DMS79 (cell line): ENCODE measurements around the gene NR2C2AP.
"Not testable (repeated sequence)": the region's sequence is repeated elsewhere in the genome, so short reads cannot be mapped to it uniquely, and the experiment has no call there.

Experiments used
- DNase-seq: peaks from one replicate; lab custom pipeline; 2025; lab: John Stamatoyannopoulos, UW

The NR2C2AP gene

DNA sequence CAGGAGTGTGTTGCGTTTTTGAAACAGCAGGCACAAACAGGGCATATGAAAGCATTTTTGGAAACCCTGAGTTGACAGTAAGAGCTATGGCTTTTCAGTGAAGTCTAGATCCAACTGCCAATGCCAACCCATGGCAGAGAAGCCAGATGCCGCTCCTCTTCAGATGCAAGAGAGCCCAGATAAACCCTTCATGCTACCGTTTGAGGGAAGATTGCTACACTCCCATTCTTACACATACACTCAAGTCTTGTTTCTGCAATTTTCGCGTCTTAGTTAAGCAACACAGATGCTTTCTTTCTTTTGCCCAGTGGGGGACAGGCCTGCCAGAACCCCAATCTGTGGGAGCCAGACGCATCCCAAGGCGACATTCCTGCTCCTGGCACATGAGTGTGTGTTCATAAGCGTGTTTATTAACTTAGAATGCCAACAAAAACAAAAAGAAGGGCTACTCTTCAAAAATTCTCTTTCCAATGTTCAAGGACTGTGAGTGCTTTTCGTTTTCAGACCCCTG, 21.7 kb downstream of the NR2C2AP start:
- DNase-seq, result no peak

DNA sequence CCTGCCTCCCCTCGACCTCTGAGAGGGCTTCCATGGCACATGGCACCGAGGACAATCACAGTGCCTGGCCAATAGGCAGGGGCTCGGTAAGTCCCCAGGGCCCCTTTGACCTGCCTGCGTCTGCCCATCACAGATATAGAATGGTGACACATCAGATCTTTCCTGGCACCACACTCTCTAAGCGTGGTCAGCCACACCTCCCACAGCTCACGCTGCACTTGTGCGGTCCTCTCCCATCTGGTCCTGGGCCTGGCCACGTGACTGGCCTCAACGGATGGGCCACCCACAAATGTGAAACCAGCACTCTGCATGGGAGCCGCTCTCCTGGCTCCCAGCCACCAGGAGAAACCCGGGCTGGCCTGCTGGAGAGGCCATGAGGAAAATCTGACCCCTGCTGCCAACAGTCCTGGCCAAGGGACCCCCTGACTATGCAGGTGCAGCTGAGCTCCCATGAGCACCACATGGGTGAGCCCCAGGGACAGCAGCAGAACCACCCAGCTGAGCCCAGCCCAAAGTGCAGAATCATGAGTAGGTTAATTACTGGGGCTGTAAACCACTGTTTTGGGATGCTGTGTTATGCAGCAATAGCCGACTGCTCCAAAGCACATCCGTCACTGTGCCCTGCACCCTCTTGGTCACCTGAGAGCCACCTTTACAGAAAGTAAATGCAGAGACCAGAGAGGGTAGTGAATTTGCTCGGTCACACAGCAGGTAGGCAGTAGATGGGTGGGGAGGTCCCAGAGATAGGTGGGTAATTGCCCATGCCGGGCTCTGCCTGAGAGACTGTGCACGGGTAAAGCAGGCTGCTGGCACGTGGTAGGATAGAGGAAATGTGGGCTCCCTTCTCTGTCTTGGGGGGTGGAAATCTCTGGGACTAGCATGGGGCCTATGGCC, 23.4 kb downstream of the NR2C2AP start:
- DNase-seq, result no peak

DNA sequence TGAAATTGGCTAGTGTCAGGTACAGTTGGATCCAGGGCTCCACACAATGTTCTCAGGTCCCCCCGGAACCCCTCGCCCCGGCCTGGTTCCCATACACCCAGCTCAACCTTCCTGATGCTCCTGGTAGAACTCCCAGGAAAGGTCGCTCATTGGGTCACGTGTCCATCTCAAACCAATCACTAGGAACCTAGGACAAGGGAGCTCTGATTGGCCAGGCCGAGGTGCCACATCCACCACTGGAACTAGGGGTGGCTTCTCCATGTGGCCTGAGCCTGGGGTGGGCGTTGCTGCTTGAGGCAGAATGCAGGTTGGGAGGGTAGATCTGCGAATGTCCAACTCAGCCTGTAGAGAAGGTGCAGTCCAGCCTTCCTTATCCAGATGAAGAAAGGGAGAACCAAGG, 26.3 kb downstream of the NR2C2AP start:
- DNase-seq, result no peak

DNA sequence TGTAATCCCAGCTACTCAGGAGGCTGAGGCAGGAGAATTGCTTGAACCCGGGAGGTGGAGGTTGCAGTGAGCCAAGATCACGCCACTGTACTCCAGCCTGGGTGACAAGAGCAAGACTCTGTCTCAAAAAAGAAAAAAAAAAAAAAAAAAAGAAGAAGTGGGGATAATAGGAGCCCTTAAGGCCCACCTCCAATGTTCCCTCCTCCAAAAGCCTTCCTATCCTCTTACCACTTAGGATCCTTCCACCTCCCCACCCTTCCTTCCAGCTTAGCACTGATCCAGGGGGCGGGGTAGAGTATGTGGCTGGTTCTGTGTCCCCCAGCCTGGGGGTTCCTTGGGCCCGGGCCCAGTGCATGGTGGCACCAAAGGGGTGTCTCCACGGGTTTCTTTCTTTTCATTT, 30.0 kb downstream of the NR2C2AP start:
- DNase-seq, result not testable (repeated sequence)

DNA sequence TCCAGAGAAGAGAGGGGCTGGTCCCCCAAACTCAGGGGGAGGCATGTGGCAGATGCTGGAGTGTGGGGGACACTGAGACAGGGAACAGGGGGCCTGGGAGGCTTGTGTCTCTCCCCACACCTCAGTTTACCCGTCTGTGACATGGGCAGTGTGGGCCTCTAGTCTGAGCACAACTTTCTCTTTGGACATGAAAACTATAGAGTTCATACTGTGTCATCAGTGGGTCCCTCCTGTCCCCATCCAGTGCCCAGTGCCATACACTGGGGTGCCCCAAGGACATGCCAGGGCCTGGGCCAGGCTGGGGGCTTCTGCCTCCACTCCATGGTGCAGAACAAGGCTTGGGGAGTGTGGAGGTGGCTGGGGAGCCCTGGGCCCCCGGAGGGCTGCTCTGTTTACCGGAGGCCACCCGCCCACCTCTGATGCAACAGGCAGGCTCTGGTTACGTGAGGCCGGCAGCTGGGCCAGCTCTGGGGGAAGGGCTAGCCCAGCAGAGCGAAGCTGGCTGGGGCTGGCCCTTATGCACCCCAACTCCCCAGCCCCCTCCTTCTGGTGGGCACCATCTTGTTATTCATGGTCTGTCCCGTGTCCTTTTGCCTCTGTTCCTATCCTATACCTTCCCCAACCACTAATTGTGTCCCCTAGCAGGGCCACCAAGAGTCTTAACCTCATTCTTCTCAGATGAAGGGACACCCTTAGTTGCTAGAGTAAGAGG, 31.2 kb downstream of the NR2C2AP start:
- no peak for DNase-seq

DNA sequence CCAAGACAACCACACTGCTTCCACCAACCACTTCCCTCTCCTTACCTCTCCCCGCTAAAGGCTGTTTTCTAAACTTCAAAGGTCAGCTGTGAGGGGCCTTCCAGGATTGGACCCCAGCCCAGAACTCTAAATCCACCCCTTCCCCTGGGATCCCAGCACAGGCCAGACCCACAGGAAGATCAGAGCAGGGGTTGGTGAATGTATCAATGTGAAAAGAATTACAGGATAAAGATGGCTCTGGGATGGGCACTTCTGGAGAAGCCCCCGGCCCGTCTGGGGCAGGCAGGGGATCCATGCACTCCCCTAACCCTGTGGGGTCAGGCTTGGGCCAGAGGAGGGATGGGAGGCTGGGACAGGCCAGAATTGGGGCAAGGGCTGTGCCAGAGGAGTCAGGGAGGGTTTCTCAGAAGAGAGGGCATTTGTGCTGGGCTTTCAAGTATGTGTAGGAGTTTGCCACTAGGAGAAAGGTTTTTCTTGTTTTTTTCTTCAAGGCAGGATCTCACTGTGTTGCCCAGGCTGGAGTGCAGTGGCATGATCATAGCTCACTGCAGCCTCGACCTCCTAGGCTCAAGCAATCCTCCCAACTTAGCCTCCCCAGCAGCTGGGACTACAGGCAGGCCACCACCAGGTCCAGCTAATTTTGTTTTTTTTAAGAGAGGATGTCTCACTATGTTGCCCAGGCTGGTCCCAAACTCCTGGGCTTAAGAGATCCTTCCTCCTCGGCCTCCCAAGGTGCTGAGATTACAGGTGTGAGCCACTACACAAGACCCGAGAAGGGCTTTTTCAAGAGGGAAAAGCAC, 32.1 kb downstream of the NR2C2AP start:
- DNase-seq, result no peak

DNA sequence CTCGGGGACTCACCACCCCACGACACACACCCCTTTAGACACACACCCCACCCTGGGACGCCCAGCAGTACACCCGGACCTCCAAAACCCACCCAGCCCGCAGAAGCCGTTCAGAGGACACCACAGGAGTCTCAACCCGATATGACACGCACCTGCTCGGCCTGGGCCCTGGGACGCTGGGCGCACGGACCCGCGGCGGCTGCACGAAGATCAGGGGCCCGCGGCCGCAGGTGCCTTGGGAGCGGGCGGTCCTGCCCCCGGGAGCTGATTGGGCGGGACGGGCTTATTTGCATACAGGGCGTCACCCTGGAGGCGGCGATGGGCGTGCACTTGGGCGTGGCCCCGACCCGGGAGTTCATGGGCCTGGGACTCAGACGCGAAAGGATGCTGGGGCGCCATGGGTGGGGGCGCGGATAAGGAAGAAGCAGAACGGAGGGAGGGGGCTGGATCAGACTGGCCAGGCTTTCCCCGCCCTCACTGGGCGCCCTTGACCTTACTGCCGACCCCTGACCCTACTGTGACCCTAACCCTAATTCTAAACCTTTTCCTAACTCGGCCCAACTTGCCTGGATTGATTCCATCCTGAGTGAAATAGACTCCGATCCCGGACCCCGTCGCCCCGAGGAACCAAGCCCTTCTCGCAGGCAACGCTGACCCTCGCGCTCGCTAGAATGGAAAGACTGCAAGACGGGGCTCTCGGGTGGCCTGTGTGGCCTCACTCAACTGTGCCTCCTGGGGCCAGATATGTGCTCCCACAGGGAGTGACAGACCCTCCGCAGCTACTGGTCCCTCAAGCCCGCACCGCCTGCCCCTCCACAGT, 33.0 kb downstream of the NR2C2AP start, which contains the start of gene MEF2B:
MEF2B (minus strand) TSS at position 211 of the 820 bp plus-strand sequence. CDS start 19,528 bp downstream, outside the sequence.
- peak; percentile 71 for DNase-seq

DNA sequence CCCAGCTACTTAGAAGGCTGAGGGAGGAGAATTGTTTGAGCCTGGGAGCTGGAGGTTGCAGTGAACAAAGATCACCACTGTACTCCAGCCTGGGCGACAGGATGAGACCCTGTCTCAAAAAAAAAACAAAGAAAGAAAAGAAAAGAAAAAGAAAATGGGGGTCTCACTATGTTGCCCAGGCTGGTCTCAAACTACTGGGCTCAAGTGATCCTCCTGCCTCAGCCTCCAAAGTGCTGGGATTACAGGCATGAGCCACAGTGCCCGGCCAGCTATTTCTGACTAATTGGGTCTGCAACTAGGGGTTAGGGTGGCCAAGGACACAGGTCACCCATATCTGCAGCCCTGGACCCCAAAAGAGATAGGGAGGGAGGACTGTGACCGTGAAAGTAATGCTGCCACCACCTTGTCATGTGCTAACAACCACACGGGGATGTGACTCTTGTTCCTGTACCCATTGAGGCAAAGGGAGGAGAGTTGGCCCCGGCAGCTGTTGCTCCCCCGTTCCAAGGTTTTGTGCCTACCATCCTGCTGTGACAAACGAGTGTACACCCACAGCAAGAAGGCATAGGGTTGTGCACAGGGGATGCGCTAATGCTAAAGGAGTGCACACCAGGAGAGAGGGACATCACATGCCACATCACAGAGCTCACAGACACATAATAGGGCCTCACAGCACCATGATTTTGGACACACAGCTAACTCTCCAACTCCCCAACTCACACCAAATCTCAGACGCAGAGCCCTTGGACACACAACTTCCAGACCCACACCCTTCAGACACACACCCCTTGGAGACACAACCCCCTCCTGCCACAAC, 33.8 kb downstream of the NR2C2AP start:
- DNase-seq, result no peak

DNA sequence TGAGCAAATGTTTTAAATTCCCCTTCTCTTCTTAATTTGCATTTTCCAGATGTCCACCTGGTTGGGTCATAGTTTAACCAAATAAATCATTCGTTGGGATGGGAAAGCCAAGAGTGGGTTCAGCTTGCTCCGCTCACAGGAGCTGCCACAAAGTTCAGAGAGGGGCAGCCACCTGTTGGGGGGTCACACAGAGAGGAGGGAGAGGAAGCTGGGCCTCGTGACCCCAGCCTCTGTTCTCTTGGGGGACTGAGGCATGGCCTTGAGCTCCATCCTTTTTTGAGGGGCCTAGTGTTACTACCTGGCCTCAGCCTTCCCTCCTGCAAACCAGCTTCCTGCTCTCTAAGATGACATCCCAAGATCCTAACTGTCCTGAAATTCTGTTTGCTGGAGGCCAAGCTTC, 35.6 kb downstream of the NR2C2AP start:
- DNase-seq, result no peak

DNA sequence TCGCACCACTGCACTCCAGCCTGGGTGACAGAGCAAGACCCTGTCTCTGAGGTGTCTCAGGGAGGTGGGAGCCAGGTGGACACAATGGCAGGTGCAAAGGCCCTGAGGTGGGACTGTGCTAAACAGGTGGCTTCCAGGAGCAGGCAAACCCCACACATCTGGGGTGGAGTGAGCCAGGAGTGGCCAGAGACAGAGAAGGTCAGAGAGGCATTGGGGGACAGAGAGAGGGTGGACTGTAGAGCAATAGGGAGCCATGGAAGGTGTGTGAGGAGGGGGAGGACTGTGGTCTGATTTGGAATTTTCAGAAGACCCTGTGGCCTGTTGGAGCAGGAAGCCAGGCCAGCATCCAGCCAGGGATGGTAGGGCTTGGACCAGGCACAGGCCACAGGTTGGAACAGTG, 37.8 kb downstream of the NR2C2AP start:
- DNase-seq, result no peak

DNA sequence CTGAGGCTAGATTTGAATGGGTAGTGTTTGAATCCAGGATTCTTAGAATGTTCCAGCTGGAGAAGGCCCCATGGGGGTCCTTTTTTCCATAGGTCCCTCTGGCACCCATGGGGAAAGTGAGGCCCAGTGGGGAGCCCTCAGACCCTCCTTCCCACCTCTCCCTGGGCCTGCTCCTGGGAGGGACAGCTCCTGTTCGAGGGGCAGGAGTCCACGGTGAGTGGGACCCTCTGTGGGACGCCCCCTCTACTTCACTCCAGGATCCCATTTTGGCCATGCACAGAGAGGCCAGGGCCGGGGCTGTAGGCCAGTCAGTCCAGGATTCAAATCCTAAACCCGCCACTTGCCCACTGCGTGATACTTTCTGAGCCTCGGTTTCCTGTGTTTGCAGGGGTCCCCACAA, 40.7 kb downstream of the NR2C2AP start:
- no peak for DNase-seq

DNA sequence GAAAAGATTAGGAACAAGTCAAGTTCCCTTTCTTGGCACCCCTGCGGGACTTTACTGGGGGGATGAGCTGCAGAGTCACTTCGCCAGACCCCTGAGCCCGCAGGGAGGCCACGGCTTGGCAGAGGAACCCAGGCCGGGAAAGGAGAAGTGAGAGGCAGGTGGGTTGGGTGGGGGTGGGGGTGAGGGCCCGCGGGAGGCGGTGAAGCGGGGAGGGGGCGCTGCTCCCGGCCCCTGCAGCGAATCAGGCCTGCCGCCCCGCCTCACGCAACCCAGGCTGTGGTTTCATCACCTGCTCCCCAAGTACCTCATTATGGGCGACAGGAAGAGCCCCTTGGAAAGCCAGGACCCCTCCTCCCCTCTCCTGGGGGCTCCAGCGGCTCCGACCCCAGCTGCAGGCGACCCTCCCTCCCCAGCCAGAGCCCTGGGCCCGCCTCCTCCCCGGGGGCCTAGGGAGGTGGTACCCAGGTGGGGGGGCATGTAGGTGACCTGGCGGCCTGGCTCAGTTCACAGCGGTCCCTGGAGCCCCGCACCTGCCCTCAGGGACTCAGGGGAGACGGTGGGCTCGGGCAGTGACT, 42.7 kb downstream of the NR2C2AP start:
- no peak for DNase-seq

DNA sequence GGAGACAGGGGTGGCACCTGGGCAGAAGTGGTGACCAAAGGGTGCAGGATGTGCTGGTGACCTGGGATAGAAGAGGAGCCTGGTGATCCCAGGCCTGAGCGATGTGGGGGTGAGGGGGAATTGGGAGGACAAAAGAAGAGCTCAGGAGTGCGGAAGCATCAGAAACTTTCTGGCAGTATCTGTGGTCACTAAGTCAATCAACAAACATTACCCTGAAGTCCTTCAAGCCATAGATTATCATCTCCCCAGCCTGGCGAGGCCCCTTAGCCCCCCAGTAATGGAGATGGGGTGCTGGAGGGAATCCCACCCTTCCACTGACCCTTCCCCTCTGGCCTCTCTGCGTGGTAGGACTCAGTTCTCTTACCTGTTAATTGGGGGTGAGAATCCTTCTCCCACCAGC, 43.7 kb downstream of the NR2C2AP start:
- no peak for DNase-seq

DNA sequence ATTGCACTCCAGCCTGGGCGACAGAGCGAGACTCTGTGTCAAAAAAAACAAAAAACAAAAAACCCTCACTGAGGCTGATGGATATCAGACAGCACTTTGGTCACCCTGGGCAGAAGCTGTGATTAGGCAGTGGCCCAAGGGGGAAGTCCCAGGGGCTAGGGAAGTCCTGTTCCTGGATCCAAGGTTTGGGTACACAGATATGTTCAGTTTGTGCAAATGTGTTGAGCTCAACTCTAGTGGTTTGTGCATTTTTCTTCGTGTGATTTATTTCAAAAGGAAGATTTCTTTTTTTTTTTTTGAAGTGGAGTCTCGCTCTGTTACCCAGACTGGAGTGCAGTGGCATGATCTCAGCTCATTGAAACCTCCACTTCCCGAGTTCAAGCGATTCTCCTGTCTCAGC, 45.4 kb downstream of the NR2C2AP start:
- DNase-seq, result no peak

DNA sequence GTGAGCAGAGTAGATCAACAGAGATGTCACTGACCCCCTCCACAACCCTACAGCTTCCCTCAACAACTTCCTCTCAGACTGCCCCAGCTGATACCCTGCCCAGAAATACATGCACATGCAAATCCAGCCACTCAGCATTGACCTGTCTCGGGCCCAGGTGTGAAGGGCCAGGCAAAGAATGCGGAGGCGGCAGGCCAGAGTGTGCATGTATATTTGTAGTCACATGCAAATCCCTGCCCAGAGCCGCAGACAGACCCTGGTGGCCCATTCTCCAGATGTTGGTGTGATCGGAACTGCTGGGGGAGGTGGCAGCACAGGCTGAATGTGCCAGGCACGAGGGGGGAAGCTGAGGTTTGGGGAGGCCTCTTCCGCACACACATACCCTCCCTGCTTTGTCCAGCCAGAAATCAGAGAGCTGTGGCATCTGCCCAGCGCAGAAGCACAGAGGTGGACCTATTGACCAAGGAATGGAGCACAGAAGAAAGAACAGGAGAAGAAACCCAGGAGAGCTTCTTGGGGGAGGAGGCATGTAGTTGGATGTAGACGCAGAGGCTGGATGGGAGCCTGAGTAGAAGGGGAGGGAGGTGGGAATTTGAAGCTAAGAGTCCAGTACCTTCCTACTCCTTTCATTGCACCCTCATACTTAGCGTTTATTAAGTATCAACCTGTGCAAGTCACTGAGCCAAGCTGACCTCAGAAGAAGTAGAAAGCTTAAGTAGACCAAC, 47.6 kb downstream of the NR2C2AP start:
- DNase-seq, result no peak

DNA sequence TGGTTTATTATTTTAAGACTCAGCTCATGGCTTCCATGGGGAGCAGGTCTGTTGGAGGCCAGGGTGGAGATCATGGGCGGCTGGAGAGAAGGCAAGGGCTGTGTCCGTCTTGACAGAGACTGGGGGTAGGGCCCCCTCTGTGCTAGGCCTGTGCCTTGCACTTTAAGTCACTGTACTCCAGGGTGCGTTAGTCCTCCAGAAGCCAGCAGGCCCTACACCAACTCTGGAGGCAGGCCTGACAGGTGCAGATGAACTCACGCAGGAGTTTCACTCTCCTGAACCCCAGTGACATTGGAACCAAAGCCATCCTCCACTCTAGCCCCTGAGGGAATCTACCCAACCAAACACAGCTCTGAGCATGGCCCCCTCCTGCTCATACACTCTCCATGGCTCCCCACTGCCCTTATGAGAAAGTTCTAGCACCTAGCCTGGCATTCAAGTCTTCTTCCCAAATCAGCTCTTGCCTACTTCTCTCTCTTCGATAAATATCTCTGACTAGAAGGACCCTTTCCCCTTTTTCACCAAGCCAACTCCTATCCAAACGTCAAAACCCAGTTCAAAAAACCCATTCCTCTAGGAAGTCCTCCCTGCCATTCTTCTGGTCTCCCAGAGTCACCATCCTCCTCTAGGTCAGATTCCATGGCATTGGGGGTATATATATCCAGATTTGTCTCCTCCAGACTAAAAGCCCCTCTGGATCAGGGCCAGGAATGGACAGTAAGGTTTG, 48.3 kb downstream of the NR2C2AP start:
- DNase-seq, result no peak

DNA sequence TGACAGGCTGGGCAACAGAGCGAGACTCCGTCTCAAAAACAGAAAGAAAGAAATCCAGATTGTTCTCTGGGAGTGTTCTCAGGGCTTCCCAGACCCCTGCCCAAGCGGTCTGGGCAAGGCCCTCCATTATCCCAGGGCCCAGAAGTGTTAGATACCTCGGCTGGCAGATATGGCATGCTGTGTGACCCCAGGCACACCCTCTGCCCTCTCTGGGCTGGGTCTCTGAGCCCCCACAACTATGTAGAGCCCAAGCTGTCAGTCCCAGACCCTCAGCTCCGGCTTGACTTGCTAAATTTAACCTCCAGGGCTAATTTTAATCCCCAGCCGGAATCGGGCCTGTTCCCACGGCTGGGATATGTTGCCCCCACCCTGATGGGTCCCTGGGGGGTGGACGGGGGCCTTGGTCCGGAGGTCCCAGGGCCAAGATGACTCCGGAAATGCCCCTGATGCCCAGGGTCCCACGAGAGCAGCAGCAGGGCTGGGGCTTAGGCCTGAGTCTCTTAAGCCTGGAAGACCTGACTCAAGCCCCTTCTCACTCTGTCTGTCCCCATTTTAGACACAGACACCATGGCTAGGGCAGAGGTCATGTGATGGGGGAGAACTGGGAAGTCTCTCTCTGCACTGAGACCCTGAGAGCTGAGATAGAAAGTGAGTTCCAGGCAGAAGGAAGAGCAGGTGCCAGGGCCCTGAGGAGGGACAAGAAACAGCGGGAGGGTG, 50.4 kb downstream of the NR2C2AP start:
- no peak for DNase-seq

DNA sequence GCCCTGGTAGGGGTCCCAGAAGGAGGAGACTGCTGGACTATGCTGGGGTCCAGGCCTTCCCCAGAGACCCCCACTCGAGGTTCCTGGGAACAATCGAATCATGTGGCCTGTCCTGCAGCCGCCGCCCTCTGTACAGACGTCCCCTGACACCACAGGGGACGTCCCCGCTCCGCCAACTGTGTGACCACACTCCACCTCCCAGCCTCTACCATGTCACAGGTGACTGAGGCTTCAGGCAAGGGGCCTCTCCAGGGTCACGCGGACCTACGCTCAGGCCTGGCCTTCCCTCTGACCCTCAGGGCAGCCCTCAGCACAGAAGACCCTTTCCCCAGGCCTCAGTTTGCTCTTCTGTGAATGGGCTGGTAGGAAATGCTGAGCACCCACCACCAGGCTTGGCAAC, 51.8 kb downstream of the NR2C2AP start:
- no peak for DNase-seq
